ENCODE results near the gene WBP2. TPM values are rescaled to one million over a fixed set of nuclear protein-coding genes. Genes with fewer than 3 reads are reported as not detected.

The WBP2 gene
- total and polyA plus RNA-seq, 12 donors, result 130 to 210 (median 173) TPM

DNA sequence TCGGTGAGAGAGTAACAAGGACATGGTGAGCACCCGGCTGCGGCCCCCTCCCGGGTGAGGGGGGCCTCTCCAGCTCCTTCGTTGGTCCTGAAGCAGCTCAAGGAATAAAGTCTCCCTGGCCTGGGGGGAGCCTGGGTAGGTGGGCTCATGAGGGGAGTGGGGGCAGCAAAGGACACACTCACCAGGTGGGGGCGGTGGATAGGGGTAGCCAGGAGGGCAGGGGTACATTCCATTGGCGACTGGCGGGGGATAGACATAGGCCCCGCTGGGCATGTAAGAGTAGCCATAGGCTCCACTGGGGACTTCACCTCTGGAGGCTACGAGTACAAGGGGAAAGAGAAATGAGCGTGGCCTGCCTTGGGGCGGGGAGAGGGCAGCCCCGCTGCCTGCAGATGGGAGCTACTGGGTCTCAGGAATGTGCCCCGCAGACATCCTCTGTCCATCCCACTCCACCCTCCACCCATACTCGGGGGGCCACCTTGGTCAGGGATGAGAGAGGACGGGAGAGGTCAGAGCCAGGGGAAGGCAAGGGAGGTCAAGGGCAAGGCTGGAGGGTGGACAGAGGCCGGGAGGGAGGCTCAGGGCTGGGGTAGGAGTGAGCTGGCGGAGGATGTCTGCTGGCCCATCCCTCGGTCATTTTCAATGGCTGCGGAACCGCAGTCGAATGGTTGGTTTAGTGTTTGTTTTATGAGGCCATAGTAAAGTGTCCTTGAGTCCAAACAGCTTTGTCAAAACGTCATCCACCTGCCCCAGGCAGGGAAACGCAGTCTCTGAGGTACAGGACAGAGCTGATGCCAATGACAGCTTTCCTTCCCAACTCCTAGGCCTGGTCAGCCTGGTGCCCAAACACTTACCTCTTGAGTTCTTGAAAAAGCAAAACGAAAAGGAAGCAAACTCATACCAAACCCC lies 7.3 kb downstream of the WBP2 start:
- intact Hi-C loops (cut with DNase I), result loop anchor here in 1 of 10 donors (5.0 kb wide), 1 partner anchor 71 kb away; a partner anchor contains a TSS
- no peak overlapping the region for H3K4me3 ChIP-seq
- H3K36me3 ChIP-seq, result peaks cover 0 to 77% (median 34%) of the 10 kb centered on the region in 9 donors

DNA sequence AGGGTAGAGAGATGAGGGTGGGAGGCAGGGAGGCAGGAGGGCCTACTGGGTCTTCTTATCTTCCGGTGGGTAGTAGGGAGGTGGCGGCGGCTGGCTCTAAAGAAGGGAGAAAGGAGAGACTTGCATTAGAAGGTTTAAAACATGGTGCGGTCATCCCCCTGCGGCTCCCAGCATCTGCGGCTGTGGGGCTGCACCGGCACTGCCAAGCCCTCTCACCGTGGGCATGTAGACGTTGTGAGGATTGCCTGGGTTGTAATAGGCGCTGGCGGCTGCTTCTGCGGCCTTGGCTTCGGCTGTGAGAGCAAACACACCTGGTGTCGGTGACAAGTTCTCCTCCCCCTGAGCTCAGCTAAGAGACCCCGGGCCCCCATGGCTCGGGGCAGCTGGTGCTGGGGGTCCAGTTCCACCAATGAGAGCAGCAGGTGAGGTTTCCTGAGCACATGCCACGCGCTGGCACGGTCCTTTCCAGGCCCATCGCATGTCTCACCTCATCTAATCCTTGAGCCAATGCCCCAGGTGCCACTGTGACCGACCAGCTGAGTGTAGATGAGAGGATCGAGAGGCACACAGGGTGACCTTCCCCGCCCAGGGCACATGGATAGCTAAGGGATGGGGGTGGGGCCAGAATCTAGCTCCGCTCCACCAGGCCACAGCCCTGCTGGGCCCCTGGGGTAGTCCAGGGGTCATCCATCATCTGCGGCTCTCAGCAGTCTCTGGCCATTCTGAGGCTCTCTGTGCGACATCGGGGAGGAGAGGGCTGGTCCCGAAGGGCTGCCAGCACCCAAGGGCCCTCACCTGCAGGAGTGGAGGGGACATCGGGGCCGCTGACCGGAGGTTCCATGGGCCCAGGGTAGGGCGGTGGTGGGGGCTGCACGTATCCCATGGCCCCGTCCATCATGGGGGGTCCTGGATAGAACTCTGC lies 8.2 kb downstream of the WBP2 start:
- 82 to 86% methylated on average over 34 of the region's 34 CpGs for WGBS, 2 donors
- Histone ChIP-seq H3K27ac (peak overlapping the region; percentile 54 to 97 (median 88)), H3K27me3 (no peaks in the 10 kb centered on the region), H3K9me3 (no peaks in the 10 kb centered on the region), H3K36me3 (peaks cover 0 to 73% (median 34%) of the 10 kb centered on the region in 9 donors), H3K4me1 (peaks cover 56 to 85% (median 78%) of the 10 kb centered on the region in 9 donors), H3K4me3 (no peak overlapping the region)
- ATAC-seq, result no peak
- TF ChIP-seq, protein P1, sequence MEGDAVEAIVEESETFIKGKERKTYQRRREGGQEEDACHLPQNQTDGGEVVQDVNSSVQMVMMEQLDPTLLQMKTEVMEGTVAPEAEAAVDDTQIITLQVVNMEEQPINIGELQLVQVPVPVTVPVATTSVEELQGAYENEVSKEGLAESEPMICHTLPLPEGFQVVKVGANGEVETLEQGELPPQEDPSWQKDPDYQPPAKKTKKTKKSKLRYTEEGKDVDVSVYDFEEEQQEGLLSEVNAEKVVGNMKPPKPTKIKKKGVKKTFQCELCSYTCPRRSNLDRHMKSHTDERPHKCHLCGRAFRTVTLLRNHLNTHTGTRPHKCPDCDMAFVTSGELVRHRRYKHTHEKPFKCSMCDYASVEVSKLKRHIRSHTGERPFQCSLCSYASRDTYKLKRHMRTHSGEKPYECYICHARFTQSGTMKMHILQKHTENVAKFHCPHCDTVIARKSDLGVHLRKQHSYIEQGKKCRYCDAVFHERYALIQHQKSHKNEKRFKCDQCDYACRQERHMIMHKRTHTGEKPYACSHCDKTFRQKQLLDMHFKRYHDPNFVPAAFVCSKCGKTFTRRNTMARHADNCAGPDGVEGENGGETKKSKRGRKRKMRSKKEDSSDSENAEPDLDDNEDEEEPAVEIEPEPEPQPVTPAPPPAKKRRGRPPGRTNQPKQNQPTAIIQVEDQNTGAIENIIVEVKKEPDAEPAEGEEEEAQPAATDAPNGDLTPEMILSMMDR (IDR thresholded peaks at IDR 0.05), result no peak
- no peak for DNase-seq
- intact Hi-C loops (cut with DNase I), result loop anchor here in 1 of 10 donors (5.0 kb wide), 1 partner anchor 70 kb away; a partner anchor contains a TSS

More for the DNA sequence above, 7.3 kb downstream of the WBP2 start:
- Histone ChIP-seq H3K27me3 (no peaks in the 10 kb centered on the region), H3K9me3 (no peaks in the 10 kb centered on the region), H3K27ac (peak overlapping the region; percentile 54 to 92 (median 86)), H3K4me1 (peaks cover 59 to 94% (median 87%) of the 10 kb centered on the region in 9 donors)
- ATAC-seq, result no peak
- TF ChIP-seq, protein P1 (IDR thresholded peaks at IDR 0.05), result no peak
- DNase-seq, result no peak
- 83 to 84% methylated on average over 24 to 25 of the region's 25 CpGs for WGBS, 2 donors

DNA sequence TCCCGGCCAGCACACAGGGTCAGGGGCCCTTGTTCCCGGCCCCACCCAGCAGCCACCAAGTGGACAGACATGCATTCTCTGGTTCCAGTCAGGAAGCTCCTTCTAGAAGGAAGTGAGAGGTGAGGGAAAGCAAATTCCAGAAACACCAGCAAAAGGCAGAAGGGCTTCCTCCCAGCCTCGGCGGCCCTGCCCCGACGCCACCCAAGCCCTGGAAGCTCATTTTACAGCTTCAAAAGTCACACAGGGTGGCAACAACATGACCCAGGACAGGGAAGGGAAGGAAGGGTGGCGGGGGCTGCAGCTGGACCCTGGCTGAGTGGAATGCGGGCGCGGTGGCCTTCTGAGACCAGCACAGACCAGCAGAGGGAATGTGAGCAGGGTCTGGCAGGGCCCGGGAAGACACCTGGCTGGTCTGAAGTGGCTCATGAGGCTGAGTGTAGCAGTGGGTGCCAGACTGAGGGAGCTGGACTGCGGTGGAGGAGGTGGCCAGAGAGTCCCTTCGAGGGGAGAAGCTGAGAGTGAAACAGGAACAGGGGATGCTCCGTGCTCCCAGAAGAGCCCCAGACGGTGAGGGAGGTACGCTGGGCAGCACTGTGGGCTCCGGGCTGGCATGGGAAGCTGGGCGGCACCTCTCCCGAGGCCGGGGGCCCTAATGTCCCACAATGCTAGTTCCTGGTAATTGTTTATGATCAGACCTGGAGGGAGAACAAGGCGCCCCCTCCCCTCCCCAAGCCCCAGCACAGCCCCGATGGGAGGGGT lies 9.0 kb downstream of the WBP2 start:
- TF ChIP-seq, protein P1 (IDR thresholded peaks at IDR 0.05), result no peak
- intact Hi-C loops (cut with DNase I), result loop anchor here in 2 of 10 donors (1.0 to 5.0 kb wide), 3 partner anchors 32 to 69 kb away; partner anchors contain the start of genes TRIM47 (in 1 of the 2) and TRIM65 (in 1 of the 2)
- Histone ChIP-seq H3K4me1 (peaks cover 48 to 77% (median 70%) of the 10 kb centered on the region in 9 donors), H3K27ac (peak overlapping the region; percentile 17 to 97 (median 88)), H3K9me3 (no peaks in the 10 kb centered on the region), H3K4me3 (no peak overlapping the region), H3K36me3 (peaks cover 0 to 65% (median 34%) of the 10 kb centered on the region in 9 donors), H3K27me3 (no peaks in the 10 kb centered on the region)
- 65 to 66% methylated on average over 22 of the region's 22 CpGs for WGBS, 2 donors
- DNase-seq (no peak), ATAC-seq (peak in 1 of 8 donors; percentile 14)

All from heart right ventricle (tissue), 16 donors.